ENCODE measurements around the gene OBP2A.

DNA sequence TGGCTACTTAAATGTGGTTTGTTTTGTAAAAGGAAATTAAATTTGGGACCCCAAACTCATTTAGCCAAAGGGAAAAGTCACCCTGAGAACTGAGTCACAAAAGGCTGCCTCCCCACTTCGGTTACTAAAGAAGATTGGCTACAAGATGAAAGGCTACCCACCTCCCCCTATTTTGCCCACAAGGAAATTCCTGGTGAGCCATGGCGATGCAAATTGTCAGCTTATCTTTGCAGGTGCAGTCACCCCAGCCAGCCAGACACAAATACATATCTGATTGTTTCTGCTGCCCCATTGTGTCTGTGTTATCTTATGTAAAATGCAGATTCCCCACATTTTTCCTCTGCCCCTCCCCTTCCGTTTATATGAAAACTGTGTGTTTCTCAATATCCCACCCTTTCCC is 24.5 kb downstream of the OBP2A start:
- TF ChIP-seq, protein P1, sequence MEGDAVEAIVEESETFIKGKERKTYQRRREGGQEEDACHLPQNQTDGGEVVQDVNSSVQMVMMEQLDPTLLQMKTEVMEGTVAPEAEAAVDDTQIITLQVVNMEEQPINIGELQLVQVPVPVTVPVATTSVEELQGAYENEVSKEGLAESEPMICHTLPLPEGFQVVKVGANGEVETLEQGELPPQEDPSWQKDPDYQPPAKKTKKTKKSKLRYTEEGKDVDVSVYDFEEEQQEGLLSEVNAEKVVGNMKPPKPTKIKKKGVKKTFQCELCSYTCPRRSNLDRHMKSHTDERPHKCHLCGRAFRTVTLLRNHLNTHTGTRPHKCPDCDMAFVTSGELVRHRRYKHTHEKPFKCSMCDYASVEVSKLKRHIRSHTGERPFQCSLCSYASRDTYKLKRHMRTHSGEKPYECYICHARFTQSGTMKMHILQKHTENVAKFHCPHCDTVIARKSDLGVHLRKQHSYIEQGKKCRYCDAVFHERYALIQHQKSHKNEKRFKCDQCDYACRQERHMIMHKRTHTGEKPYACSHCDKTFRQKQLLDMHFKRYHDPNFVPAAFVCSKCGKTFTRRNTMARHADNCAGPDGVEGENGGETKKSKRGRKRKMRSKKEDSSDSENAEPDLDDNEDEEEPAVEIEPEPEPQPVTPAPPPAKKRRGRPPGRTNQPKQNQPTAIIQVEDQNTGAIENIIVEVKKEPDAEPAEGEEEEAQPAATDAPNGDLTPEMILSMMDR (IDR thresholded peaks at IDR 0.05), result no peak
- no peak for TF ChIP-seq POLR2A (IDR thresholded peaks at IDR 0.05)

Data from adrenal gland (tissue), 5 donors.